ENCODE data around the gene TCF7L2.
A peak's percentile ranks its signal among the peaks of the same experiment; 100 is the strongest.

Gene TCF7L2

DNA sequence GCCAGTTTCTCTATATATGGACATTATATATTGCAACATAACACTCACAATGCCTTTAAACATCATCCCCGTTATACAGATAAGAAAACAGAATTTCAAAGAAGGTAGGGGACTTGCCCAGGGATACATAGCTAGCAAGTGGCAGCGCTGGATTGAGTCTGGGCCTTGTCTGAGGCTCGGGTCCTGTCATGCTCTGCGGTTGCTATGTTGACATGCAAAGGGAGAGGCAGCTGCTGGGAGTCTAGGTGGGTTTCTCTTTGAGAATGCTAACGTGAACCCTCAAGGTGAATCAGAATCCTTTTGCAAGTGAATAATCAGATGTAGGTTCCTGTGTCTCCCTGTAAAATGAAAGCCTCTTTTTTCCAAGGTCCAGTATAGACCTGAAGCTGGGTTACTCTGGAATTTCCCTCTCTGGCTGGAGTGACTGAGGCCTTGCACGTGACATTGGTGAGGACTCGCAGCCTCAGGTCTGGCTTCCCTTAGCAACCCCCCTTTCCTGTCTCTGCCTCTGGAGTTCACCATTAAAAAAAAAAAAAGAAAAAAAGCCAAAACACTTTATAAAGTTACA, 38.9 kb downstream of the TCF7L2 start:
- no peak for ATAC-seq
- H3K27ac Mint-ChIP-seq: no peak overlapping the region
- no peaks in the 10 kb centered on the region for H3K9me3 Mint-ChIP-seq
- H3K4me1 Mint-ChIP-seq: peaks cover 16% of the 10 kb centered on the region
- H3K4me3 Mint-ChIP-seq: no peak overlapping the region
- peaks cover 71% of the 10 kb centered on the region for H3K27me3 Mint-ChIP-seq
- no peaks in the 10 kb centered on the region for H3K36me3 Mint-ChIP-seq

DNA sequence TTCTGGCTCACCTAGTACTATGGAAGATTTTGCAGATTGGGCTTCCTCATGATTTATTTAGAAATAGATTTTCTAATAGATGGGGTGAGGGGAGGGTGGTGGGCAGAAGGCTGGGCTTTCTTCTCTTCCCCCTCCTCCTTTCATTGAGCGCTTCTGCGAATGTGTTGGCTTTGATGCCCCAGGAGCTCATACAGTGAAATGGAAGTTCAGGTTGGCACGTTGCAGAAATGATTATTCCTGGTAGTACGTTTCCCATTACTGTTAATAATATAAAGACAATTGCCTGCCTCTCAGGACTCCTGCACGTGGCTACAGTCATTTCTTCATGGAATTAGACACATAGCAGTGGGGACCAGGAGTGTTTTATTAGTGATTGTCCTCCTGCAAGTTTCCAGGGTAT, 39.8 kb downstream of the TCF7L2 start:
- H3K36me3 Mint-ChIP-seq: no peaks in the 10 kb centered on the region
- peaks cover 74% of the 10 kb centered on the region for H3K27me3 Mint-ChIP-seq
- no peak overlapping the region for H3K4me3 Mint-ChIP-seq
- peaks cover 16% of the 10 kb centered on the region for H3K4me1 Mint-ChIP-seq
- no peaks in the 10 kb centered on the region for H3K9me3 Mint-ChIP-seq
- ATAC-seq: no peak
- H3K27ac Mint-ChIP-seq: no peak overlapping the region

DNA sequence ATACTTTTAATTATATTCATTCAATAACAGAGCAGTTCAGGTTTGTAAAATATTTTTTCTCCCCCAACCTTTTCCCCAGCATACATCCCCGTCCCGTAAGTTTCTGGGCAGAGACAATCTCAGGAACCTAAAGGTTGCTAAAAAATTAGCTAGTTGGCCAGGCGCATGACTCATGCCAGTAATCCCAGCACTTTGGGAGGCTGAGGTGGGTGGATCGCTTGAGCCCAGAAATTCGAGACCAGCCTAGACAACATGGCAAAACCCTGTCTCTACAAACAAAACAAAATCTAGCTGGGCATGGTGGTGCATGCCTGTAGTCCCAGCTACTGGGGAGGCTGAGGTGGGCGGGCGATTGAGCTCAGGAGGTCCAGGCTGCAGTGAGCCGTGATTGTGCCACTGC, 40.2 kb downstream of the TCF7L2 start:
- Mint-ChIP-seq H3K27me3 (peaks cover 74% of the 10 kb centered on the region), H3K4me1 (peaks cover 16% of the 10 kb centered on the region), H3K27ac (no peak overlapping the region), H3K4me3 (no peak overlapping the region), H3K36me3 (no peaks in the 10 kb centered on the region), H3K9me3 (no peaks in the 10 kb centered on the region)
- ATAC-seq: no peak

DNA sequence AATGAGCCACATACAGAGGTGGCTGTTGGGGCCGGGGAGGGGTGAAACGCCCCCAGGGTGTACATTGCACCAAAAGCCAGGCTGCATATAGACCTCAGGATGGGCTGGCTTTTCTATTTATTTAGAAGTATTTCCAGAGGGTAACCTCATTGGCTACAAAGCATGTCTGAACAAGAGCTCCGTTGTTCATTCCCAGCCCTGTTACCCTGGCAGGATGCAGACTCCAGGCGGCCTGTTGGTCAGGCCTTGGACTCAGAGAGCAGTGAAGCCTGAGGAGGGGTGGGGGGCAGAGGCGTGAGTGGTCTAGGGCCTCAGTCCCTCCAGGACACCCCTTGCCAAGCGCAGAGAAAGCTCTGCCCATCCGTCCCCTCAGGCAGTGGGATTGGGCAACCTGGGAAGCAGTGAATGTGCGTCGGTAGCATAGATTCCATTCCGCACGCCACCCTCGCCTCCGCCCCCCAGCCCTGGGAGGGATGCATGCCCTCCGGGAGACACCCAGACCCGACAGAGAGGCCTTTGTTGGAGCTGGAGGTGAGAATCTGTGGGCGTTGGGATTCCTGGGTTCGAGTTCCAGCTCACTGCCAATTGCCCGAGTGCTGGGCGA, 41.9 kb downstream of the TCF7L2 start:
- H3K4me3 Mint-ChIP-seq: no peak overlapping the region
- ATAC-seq: no peak
- peaks cover 6% of the 10 kb centered on the region for H3K4me1 Mint-ChIP-seq
- peaks cover 73% of the 10 kb centered on the region for H3K27me3 Mint-ChIP-seq
- no peaks in the 10 kb centered on the region for H3K36me3 Mint-ChIP-seq
- no peak overlapping the region for H3K27ac Mint-ChIP-seq
- peaks cover 2% of the 10 kb centered on the region for H3K9me3 Mint-ChIP-seq

DNA sequence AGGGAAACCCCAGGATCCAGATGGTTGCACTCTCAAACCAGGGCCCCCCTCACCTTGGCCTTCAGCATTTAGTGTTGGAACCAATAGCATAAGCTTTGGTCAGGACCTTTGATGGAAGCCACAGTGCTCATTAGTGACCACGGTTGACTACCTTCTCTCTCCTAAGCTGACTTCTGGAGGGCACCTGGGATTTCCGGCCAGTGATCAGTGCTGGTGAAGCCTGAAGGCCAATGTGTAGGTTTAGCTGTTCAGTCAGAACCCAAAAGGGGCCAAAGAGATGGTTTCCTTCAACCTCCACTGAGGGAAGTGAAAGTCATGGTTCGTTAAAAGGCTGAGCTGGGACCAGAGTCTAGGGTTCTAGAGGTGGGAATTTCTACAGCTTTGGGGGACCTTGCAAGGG, 46.4 kb downstream of the TCF7L2 start:
- peaks cover 6% of the 10 kb centered on the region for H3K4me1 Mint-ChIP-seq
- H3K27me3 Mint-ChIP-seq: peaks cover 47% of the 10 kb centered on the region
- no peak overlapping the region for H3K27ac Mint-ChIP-seq
- peaks cover 2% of the 10 kb centered on the region for H3K9me3 Mint-ChIP-seq
- ATAC-seq: peak; percentile 84
- no peaks in the 10 kb centered on the region for H3K36me3 Mint-ChIP-seq
- H3K4me3 Mint-ChIP-seq: no peak overlapping the region

DNA sequence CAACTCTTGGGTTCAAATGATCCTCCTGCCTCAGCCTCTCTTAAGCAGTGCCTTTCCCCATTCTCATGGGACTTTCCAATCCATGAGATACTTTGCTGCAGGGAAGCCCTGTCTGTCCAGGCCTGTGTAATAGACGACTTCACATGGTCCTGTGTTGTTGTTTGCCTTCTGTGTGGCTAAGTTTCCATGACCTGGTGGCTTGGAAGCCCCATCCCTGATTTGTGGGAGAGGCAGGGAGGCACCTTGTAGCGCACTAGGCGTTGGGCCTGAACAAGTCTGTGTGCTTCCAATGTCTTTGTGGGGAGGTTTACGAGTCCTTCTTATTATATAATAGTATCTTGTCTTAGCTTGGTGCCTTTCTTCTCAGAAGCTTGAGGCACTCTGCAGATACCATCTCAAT, 49.1 kb downstream of the TCF7L2 start:
- peaks cover 40% of the 10 kb centered on the region for H3K27me3 Mint-ChIP-seq
- no peak overlapping the region for H3K4me3 Mint-ChIP-seq
- no peaks in the 10 kb centered on the region for H3K36me3 Mint-ChIP-seq
- H3K9me3 Mint-ChIP-seq: peaks cover 2% of the 10 kb centered on the region
- no peak for ATAC-seq
- H3K4me1 Mint-ChIP-seq: peaks cover 6% of the 10 kb centered on the region
- no peak overlapping the region for H3K27ac Mint-ChIP-seq

DNA sequence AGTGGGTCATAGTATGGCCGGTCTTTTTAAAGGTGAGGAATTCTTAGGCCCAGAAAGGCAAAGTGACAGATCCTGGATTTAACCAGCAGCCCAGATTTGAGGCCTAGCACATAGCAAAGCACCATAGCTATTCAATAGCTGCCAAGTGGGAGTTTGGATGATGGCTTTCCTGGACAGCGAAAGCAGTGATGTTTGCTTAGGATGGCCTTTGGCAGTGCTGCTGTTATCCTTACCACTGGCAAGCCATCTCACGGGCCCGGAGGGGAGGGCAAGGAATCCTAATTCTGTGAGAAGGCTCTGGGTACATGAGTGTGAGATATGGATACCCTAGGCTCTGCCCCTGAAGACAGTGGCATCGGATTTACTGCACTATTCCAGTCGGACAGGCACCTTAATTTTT, 50.4 kb downstream of the TCF7L2 start:
- Mint-ChIP-seq H3K27ac (no peak overlapping the region), H3K36me3 (no peaks in the 10 kb centered on the region), H3K4me1 (peaks cover 6% of the 10 kb centered on the region), H3K27me3 (peaks cover 35% of the 10 kb centered on the region), H3K4me3 (no peak overlapping the region), H3K9me3 (peaks cover 2% of the 10 kb centered on the region)
- ATAC-seq: no peak

DNA sequence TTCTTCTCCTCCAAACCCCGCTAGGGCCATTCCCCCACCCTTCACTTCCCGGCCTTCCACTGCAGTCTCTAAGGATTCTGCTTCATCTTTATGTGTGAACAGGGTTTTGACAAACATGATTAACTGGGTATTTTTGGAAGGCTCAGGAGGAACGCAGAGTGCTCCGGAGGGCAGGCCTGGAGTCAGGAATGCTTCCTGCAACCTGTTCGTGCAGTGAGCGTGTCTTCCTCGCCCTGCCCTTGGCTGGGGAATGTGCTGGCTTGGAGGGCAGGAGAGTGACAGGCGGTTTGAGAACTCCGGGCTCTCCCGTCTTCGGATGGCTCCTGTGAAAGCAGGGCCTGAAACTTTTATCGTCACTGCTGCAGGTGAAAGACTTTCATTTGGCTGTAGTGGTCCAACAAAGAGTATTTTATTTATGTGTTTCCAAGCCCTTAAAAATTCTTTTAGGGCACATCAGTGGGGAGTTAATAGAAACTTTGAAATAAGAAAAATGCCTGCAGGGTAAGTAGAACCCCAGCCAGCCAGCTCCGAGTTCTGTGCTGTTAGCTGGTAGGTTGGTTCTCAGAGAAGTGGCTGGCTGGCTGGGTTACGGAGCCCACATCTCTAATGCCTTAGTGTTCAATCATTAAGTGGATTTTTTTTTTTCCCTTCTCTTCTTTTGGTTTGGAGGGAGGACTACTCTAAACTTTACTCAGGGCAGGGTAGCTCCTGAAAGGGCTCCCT, 51.0 kb downstream of the TCF7L2 start:
- Mint-ChIP-seq H3K27me3 (peaks cover 35% of the 10 kb centered on the region), H3K27ac (no peak overlapping the region), H3K36me3 (no peaks in the 10 kb centered on the region), H3K9me3 (peaks cover 2% of the 10 kb centered on the region), H3K4me3 (no peak overlapping the region), H3K4me1 (peaks cover 6% of the 10 kb centered on the region)
- ATAC-seq: no peak

DNA sequence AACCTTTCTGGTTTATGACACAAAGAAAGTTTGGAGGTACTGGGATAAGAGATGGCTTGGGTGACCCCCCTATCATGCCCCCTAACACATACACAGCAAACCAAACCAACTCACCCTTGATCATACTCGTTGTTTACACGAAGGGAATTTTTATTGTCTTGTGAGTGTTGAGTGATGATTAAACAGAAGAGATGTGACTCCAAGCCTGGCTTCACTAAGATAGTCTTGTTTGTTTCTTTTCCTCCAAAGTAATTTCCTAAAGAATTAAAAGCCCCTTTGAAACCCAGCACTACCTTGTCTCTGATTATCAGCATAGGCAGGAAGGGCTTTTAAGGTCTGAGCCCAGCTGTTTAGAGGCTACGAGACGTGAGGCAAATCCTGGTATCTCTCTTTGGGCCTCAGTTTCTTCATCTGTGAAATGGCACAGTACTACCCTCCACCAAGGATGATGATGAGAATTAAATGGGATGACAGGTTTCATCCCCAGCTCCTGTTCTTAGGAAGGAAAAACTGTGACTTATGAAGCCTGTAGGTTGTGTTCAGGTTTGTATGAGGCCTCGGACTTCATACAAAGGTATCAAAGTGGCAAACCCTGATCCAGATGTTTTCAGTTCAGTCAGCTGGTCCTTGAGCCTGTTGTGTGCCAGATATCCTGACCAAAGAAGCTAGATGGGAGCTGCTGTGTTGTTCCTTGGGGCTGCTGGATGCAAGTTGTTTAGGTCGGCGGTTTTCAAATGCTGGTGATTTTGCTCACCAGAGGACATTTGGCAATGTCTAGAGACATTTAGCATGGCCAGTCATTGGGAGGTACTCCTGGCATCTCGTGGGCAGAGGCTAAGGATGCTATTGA, 51.8 kb downstream of the TCF7L2 start:
- H3K27ac Mint-ChIP-seq: no peak overlapping the region
- H3K4me1 Mint-ChIP-seq: peaks cover 1% of the 10 kb centered on the region
- ATAC-seq: no peak
- H3K4me3 Mint-ChIP-seq: no peak overlapping the region
- H3K27me3 Mint-ChIP-seq: peaks cover 35% of the 10 kb centered on the region
- H3K36me3 Mint-ChIP-seq: no peaks in the 10 kb centered on the region
- no peaks in the 10 kb centered on the region for H3K9me3 Mint-ChIP-seq

DNA sequence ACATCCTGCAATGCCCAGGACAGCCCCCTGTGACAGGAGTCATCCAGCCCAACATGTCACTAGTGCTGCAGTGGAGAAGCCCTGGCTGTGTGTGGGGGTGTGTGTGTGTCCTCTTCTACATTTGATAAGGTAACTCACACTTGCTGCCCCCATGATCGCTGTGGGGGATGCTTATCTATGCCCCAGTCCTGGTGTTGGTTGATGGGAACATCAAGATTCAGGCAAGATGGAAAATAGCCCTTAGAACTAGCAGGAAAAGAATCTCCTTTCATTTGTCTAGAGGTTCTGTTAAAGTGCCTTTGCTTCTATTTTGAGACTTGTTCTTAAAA, 52.4 kb downstream of the TCF7L2 start:
- Mint-ChIP-seq H3K9me3 (no peaks in the 10 kb centered on the region), H3K27me3 (peaks cover 35% of the 10 kb centered on the region), H3K36me3 (no peaks in the 10 kb centered on the region), H3K27ac (no peak overlapping the region), H3K4me1 (no peaks in the 10 kb centered on the region), H3K4me3 (no peak overlapping the region)
- ATAC-seq: no peak

DNA sequence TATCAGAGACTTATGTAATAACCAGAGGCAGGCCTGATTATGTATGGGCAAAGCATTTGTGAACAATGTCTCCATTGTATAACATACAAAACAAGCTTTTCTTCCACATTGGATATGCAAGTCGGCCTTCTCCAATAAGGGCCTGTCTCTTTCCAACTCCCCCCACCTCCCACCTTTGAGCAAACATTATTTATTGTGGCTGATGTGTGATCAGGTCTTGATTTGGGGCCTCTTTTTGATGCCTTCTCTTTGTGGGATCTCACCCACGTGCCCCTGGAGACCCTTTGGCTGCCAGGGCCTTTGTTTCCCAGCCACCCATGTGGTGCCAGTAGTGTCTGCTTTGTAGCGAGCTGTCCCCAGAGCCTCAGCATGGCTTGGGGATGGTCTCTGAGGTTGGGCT, 53.0 kb downstream of the TCF7L2 start:
- Mint-ChIP-seq H3K27ac (no peak overlapping the region), H3K4me3 (no peak overlapping the region), H3K36me3 (no peaks in the 10 kb centered on the region), H3K9me3 (no peaks in the 10 kb centered on the region), H3K27me3 (peaks cover 35% of the 10 kb centered on the region), H3K4me1 (no peaks in the 10 kb centered on the region)
- ATAC-seq: no peak

DNA sequence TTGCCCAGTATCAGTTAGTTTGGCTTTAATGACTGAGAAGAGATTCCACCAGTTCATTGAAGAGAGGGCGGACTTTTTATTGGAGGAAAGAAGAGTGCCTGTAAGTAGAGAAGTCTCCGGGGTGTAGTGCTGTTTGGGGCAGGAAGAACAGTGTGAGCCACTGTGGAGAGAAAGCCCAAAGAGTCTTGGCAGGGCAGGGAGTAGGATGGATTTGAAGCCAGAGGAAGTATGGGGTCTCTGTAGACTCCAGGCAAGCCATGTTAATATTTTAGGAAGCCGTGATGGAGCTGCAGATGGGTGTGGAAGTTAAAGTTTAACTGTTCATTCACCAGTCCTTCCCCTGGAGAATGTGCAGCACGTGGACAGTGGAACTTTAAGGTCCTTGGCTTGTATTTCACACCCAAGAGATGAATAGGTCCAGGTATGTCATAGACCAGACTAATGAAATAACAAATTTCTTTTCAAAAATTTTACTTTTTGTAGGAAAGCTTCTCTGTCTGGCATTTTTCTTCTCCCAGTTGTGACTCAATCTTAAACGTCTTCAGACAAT, 54.1 kb downstream of the TCF7L2 start:
- Mint-ChIP-seq H3K27ac (no peak overlapping the region), H3K4me1 (no peaks in the 10 kb centered on the region), H3K36me3 (no peaks in the 10 kb centered on the region), H3K9me3 (no peaks in the 10 kb centered on the region), H3K4me3 (no peak overlapping the region), H3K27me3 (peaks cover 45% of the 10 kb centered on the region)
- ATAC-seq: no peak

DNA sequence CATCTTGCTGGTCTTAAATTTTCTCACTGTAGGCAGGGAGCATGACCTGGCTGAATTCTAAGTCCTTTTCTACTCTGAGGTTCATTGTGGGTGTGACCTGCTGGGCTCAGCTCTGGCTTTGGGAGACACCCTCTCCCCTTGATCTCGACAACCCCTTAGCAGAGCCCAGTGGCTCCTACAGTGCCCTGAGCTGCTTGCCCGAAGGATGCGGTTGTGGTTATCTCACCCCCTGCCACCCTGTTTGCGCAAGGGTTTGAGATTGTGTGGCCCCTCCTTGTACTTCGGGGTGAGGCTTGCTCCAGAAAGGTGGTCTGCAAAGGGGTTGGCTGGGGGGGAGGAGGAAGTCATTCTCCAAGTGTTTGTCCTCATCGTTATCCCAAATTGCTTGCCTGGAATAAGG, 55.3 kb downstream of the TCF7L2 start:
- Mint-ChIP-seq H3K4me1 (no peaks in the 10 kb centered on the region), H3K4me3 (no peak overlapping the region), H3K27me3 (peaks cover 58% of the 10 kb centered on the region), H3K9me3 (no peaks in the 10 kb centered on the region), H3K27ac (no peak overlapping the region), H3K36me3 (no peaks in the 10 kb centered on the region)
- no peak for ATAC-seq

DNA sequence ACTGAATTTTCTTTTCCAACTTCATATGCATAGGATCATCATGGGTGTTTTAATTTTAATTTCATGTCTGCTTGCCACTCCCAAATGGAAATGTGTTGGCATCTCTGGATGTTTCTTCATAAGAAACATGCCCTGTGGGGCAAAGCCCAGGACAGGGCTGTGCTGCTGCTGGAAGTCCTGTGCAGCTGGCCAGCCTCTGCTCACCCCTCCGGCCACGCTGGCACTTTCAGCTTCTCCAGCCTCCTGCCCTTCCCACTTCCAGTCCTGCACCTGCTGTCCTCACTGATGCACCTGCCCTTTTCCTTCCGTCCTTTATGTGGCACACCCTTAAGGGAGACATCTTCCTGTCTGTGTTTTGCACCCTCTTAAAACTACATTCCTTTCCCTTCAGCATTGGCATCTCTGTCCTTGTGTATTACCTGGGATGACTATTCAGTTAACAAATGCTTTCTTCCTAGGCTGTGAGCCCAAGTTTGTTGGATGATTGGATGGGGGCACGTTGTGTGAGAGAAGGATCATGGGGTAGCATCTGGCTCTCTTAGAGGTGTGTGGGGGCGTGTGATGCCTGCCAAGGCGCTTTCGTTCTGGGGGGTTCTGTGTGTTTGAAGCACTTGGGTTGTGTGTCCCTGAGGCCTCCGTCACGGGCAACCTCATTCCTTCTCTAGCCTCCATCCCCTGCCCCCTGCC, 56.8 kb downstream of the TCF7L2 start:
- Mint-ChIP-seq H3K27me3 (peaks cover 67% of the 10 kb centered on the region), H3K4me3 (no peak overlapping the region), H3K36me3 (no peaks in the 10 kb centered on the region), H3K4me1 (no peaks in the 10 kb centered on the region), H3K27ac (no peak overlapping the region), H3K9me3 (peaks cover 7% of the 10 kb centered on the region)
- ATAC-seq: no peak

DNA sequence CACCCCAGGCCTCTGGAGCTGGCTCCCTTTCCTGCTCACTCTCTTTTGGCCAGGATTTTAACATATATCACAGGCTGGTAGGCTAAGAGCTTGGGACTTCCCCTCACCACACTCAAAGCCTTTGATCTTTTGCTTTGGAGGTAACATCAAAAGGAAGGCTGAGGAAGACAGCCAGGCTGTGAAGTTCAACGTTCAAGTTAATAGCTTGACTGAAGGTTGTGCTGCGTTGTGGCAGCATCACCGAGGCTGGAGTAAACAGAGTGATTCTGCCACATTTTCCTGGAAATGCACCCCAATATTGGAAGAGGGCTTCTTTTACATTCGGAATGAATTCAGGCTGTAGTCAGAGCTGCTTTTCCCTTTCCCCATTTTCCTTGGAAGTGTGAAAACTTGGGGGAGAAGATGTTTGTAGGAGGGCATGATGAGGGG, 57.3 kb downstream of the TCF7L2 start:
- H3K4me1 Mint-ChIP-seq: no peaks in the 10 kb centered on the region
- no peaks in the 10 kb centered on the region for H3K36me3 Mint-ChIP-seq
- H3K4me3 Mint-ChIP-seq: no peak overlapping the region
- H3K9me3 Mint-ChIP-seq: peaks cover 7% of the 10 kb centered on the region
- no peak overlapping the region for H3K27ac Mint-ChIP-seq
- ATAC-seq: no peak
- peaks cover 67% of the 10 kb centered on the region for H3K27me3 Mint-ChIP-seq
